SK-N-SH (cell line): ENCODE results near the gene ATP5F1E. TPM values are rescaled to one million over a fixed set of nuclear protein-coding genes. Genes with fewer than 3 reads are reported as not detected.
A peak's percentile ranks its signal among the peaks of the same experiment; 100 is the strongest.

Experiments
- CTCF ChIA-PET: fragments of 300-600, 350-600 bp; formaldehyde crosslinking; extraction: SDS; loops from one replicate; lab custom pipeline; 2021; lab: Yijun Ruan, JAX
- POLR2A ChIA-PET: fragments of 350-600 bp; sonication (Branson Sonifier 250); formaldehyde crosslinking; extraction: SDS; loops from one replicate; lab custom pipeline; 2020; ENCODE audit warnings: antibody characterized with exemption, inconsistent platforms; lab: Yijun Ruan, JAX
- DNase-seq: peaks from one replicate; pipeline ENCODE4 v3.0.0; 2012
- H2AFZ ChIP-seq: fragments of 200-600 bp; sonication (generic); 2 replicates; pipeline ENCODE4 v1.8.1; 2016; ENCODE audit warnings: antibody characterized with exemption, mild to moderate bottlenecking, low read depth
- H3F3A ChIP-seq: fragments of 200-600 bp; sonication (generic); replicated peaks from 2 replicates; pipeline ENCODE3; 2016; ENCODE audit warnings: antibody characterized with exemption, mild to moderate bottlenecking; ENCODE audit not compliant: insufficient read depth
- H3K27ac ChIP-seq, 2 experiments: fragments of 200-500 bp in 1 of 2; fragments of 200-600 bp in 1 of 2; sonication (Bioruptor generic) in 1 of 2; sonication (generic), shearing (Covaris generic) in 1 of 2; 2 replicates each; pipeline versions ENCODE4 v1.5.1 to v1.6.1; 2014 to 2016; ENCODE audit warnings: low read depth in 2 of 2, inconsistent platforms in 1 of 2, low read length in 1 of 2, mild to moderate bottlenecking in 1 of 2, mixed read lengths in 1 of 2
- H3K27me3 ChIP-seq: fragments of 200-600 bp; sonication (generic), shearing (Covaris generic); 2 replicates; pipeline ENCODE4 v1.6.1; 2016; ENCODE audit warnings: mixed run types; ENCODE audit not compliant: insufficient read depth
- H3K36me3 ChIP-seq, 2 experiments: fragments of 200-500 bp in 1 of 2; fragments of 200-600 bp in 1 of 2; sonication (Bioruptor generic) in 1 of 2; sonication (generic) in 1 of 2; replicated peaks in 1 of 2; 2 replicates each; pipeline versions ENCODE3 to v1.5.1; 2014 to 2016; ENCODE audit warnings: low read length in 1 of 2, mild to moderate bottlenecking in 1 of 2; ENCODE audit not compliant: insufficient read depth in 2 of 2, control insufficient read depth in 1 of 2
- H3K4me1 ChIP-seq, 2 experiments: fragments of 200-500 bp in 1 of 2; fragments of 200-600 bp in 1 of 2; sonication (Bioruptor generic) in 1 of 2; sonication (generic), shearing (Covaris generic) in 1 of 2; 2 replicates each; pipeline versions ENCODE4 v1.5.1 to v1.6.1; 2014 to 2016; ENCODE audit warnings: low read depth in 1 of 2, low read length in 1 of 2, mixed run types in 1 of 2; ENCODE audit not compliant: insufficient read depth in 2 of 2, control insufficient read depth in 1 of 2
- H3K4me2 ChIP-seq: fragments of 200-600 bp; sonication (generic), shearing (Covaris generic); 2 replicates; pipeline ENCODE4 v1.6.1; 2017; ENCODE audit warnings: mixed run types
- H3K4me3 ChIP-seq, 2 experiments: fragments of 200-500 bp in 1 of 2; fragments of 200-600 bp in 1 of 2; sonication (Bioruptor generic) in 1 of 2; sonication (generic), shearing (Covaris generic) in 1 of 2; 2 replicates each; pipeline versions ENCODE4 v1.5.1 to v1.8.1; 2014 to 2016; ENCODE audit warnings: low read depth in 2 of 2, inconsistent platforms in 1 of 2, low read length in 1 of 2, mild to moderate bottlenecking in 1 of 2, mixed read lengths in 1 of 2, moderate library complexity in 1 of 2
- H3K79me2 ChIP-seq: fragments of 200-600 bp; sonication (generic); 2 replicates; pipeline ENCODE4 v1.8.1; 2017; ENCODE audit warnings: mild to moderate bottlenecking; ENCODE audit not compliant: insufficient read depth
- H3K9ac ChIP-seq: fragments of 200-600 bp; sonication (generic); 2 replicates; pipeline ENCODE4 v1.6.1; 2017; ENCODE audit warnings: mixed run types
- H3K9me2 ChIP-seq: fragments of 200-600 bp; sonication (generic); 2 replicates; pipeline ENCODE4 v1.6.1; 2017; ENCODE audit warnings: mixed run types
- H3K9me3 ChIP-seq: fragments of 200-600 bp; sonication (generic); 2 replicates; pipeline ENCODE4 v1.6.1; 2017; ENCODE audit warnings: mixed run types, mild to moderate bottlenecking, moderate library complexity
- H4K20me1 ChIP-seq: fragments of 200-600 bp; sonication (generic); 2 replicates; pipeline ENCODE4 v1.6.1; 2017; ENCODE audit warnings: mild to moderate bottlenecking, mixed run types; ENCODE audit not compliant: insufficient read depth
- EP300 ChIP-seq, 2 experiments: IDR thresholded peaks; 2 replicates each; pipeline versions ENCODE4 v1.4.0 to v1.6.1; 2012; ENCODE audit warnings: borderline replicate concordance in 1 of 2, low read depth in 1 of 2, low read length in 1 of 2
- FOSL2 ChIP-seq: IDR thresholded peaks from 2 replicates; pipeline ENCODE4 v1.4.0; 2012; ENCODE audit warnings: low read depth, mild to moderate bottlenecking, moderate library complexity, borderline replicate concordance
- FOXJ3 ChIP-seq: sonication (generic); formaldehyde crosslinking; IDR thresholded peaks from 2 replicates; pipeline ENCODE4 v1.5.1; 2020; ENCODE audit warnings: mild to moderate bottlenecking, missing genetic modification reagents
- JUND ChIP-seq: IDR thresholded peaks from 2 replicates; pipeline ENCODE4 v1.4.0; 2012
- MEF2A ChIP-seq: IDR thresholded peaks from 2 replicates; pipeline ENCODE4 v1.4.0; 2012; ENCODE audit warnings: low read depth, borderline replicate concordance
- MXI1 ChIP-seq: IDR thresholded peaks from 2 replicates; pipeline ENCODE4 v1.6.1; 2012; ENCODE audit warnings: mild to moderate bottlenecking, low read depth, low read length, improper control_type of control experiment
- NFIC ChIP-seq: IDR thresholded peaks from 2 replicates; pipeline ENCODE4 v1.4.0; 2012; ENCODE audit warnings: borderline replicate concordance
- NRF1 ChIP-seq: IDR thresholded peaks from 2 replicates; pipeline ENCODE4 v1.6.1; 2012; ENCODE audit warnings: low read depth, mild to moderate bottlenecking, low read length
- PBX3 ChIP-seq: IDR thresholded peaks from 2 replicates; pipeline ENCODE4; 2012
- POLR2AphosphoS5 ChIP-seq: IDR thresholded peaks from 2 replicates; pipeline ENCODE4 v1.6.1; 2012; ENCODE audit warnings: low read depth, low read length
- RAD21 ChIP-seq: IDR thresholded peaks from 2 replicates; pipeline ENCODE4 v1.6.1; 2012; ENCODE audit warnings: mild to moderate bottlenecking, low read length
- RCOR1 ChIP-seq: fragments of 150-350 bp; IDR thresholded peaks from 2 replicates; pipeline ENCODE4 v1.6.1; 2017; ENCODE audit warnings: antibody characterized with exemption, low read length
- REST ChIP-seq: IDR thresholded peaks from 2 replicates; pipeline ENCODE4 v1.6.1; 2012; ENCODE audit warnings: mild to moderate bottlenecking, low read depth, low read length, moderate library complexity
- SIN3A ChIP-seq: IDR thresholded peaks from 2 replicates; pipeline ENCODE4 v1.6.1; 2012; ENCODE audit warnings: low read depth, mild to moderate bottlenecking, low read length, moderate library complexity, borderline replicate concordance
- USF1 ChIP-seq: IDR thresholded peaks from 2 replicates; pipeline ENCODE4 v1.4.0; 2012; ENCODE audit warnings: low read depth, borderline replicate concordance
- USF2 ChIP-seq: fragments of 150-350 bp; IDR thresholded peaks from 2 replicates; pipeline ENCODE4 v1.6.1; 2017; ENCODE audit warnings: antibody characterized with exemption, low read length, low read depth, borderline replicate concordance
- YY1 ChIP-seq: IDR thresholded peaks from 2 replicates; pipeline ENCODE4 v1.4.0; 2012; ENCODE audit warnings: low read depth, mild to moderate bottlenecking
- ZBTB33 ChIP-seq: IDR thresholded peaks from 2 replicates; pipeline ENCODE4 v1.4.0; 2012; ENCODE audit warnings: low read depth, borderline replicate concordance
- WGBS: methylation state at CpG from one replicate; pipeline ENCODE4 v1.1.6; 2017; ENCODE audit warnings: low lambda C conversion rate; 5-methylcytosine and 5-hydroxymethylcytosine counted together
- polyA plus RNA-seq, 3 experiments: library from polyadenylated mRNA; depleted of rRNA; stranded (reverse); fragments of >200 nt; gene quantifications; 2 replicates each; pipeline ENCODE4 v1.2.3, GENCODE V29; 2012

The ATP5F1E gene
- polyA plus RNA-seq, 1 of the 3 experiments (the other 2 are of a cell fraction), result 60.8 TPM

- peaks cover 52% of the 10 kb centered on the region for H3K79me2 ChIP-seq
- H3K4me2 ChIP-seq, result peak overlapping the region; percentile 78
- H3K9ac ChIP-seq, result peak overlapping the region; percentile 76; the same call in 1 of the 2 replicates
- POLR2A ChIA-PET, result interaction anchor here (1.2 kb wide), 1 partner anchor 91 kb away, joined by 3 read pairs; no protein-coding TSS in a partner anchor
- H3K4me1 ChIP-seq, result peaks cover 9 to 36% of the 10 kb centered on the region in 2 experiments; a peak in 3 of 4 replicates
- no peak for TF ChIP-seq USF2
- no peak for TF ChIP-seq REST
- no peak for TF ChIP-seq ZBTB33
- TF ChIP-seq JUND, result no peak
- TF ChIP-seq MXI1, result no peak
- no peak for TF ChIP-seq MEF2A
- TF ChIP-seq NFIC, result no peak
- no peak for TF ChIP-seq SIN3A
- no peak for TF ChIP-seq FOXJ3
- TF ChIP-seq RAD21, result no peak
- no peak for TF ChIP-seq USF1
- no peak for TF ChIP-seq PBX3
- TF ChIP-seq FOSL2, result no peak
- no peak for TF ChIP-seq YY1
- TF ChIP-seq EP300 (IDR thresholded peaks at IDR 0.05; ENCODE audit: borderline replicate concordance in 1 of 2, low read depth in 1 of 2, low read length in 1 of 2), result no peak
- no peak for TF ChIP-seq RCOR1
- no peak for TF ChIP-seq NRF1
- TF ChIP-seq POLR2AphosphoS5, result no peak
- no peak overlapping the region for H3K27ac ChIP-seq
- CTCF ChIA-PET, result interaction anchor here (0.6 to 1.6 kb wide), 3 partner anchors 12 to 513 kb away, joined by 3 to 4 read pairs (median 3); no protein-coding TSS in a partner anchor
- H3F3A ChIP-seq, result no peaks in the 10 kb centered on the region
- no peaks in the 10 kb centered on the region for H3K9me2 ChIP-seq
- peak overlapping the region; percentile 68 to 87 for H3K4me3 ChIP-seq
- no peak for DNase-seq
- no peaks in the 10 kb centered on the region for H3K9me3 ChIP-seq
- H4K20me1 ChIP-seq, result peaks cover 24% of the 10 kb centered on the region
- peaks cover 10 to 14% of the 10 kb centered on the region in 2 experiments for H3K36me3 ChIP-seq
- 98% methylated on average over 12 of the region's 12 CpGs for WGBS
- no peaks in the 10 kb centered on the region for H3K27me3 ChIP-seq
- H2AFZ ChIP-seq, result no peak overlapping the region
Measured at GRCh38 chr20:58982406-58983114, 49.6 kb downstream of the ATP5F1E start.
